ENCODE results near the gene PACRG. TPM values are rescaled to one million over a fixed set of nuclear protein-coding genes. Genes with fewer than 3 reads are reported as not detected.
A peak's percentile ranks its signal among the peaks of the same experiment; 100 is the strongest.

The PACRG gene
- total and polyA plus RNA-seq, 2 of the 13 experiments (the other 11 are each of a cell fraction or from before 2014, with no cell fraction given), result 0.13 TPM; not detected in 1

GRCh38 chr6:163324326-163324687, 596.5 kb downstream of the PACRG start:
- no peak for ATAC-seq
- FAIRE-seq, result peak; percentile 18
- intact Hi-C loops (cut with micrococcal nuclease; ENCODE audit: unreplicated experiment) (no loop called here), in situ Hi-C loops (cut with HindIII; ENCODE audit: extremely low pct_ligation_motif_present, low pct_unique_long_range_greater_than_20kb) (no loop called here)
- Histone ChIP-seq H4K20me1 (ENCODE audit: insufficient read depth, low read length) (no peaks in the 10 kb centered on the region), H3K36me3 (replicated peaks in 1 of 2; ENCODE audit: control insufficient read depth in 1 of 2, insufficient read depth in 2 of 2, low read length in 2 of 2) (no peaks in the 10 kb centered on the region), H3K4me3 (replicated peaks in 1 of 3; ENCODE audit: insufficient read depth in 1 of 3, low read depth in 2 of 3, low read length in 3 of 3) (no peak overlapping the region), H3K9me3 (ENCODE audit: low read length) (peaks cover 7% of the 10 kb centered on the region; the same call in 1 of the 2 replicates), H3K4me1 (ENCODE audit: insufficient read depth, low read length) (peaks cover 14% of the 10 kb centered on the region), H3K9ac (ENCODE audit: insufficient read depth, low read depth, low read length) (no peak overlapping the region), H2AFZ (ENCODE audit: low read length) (no peak overlapping the region), H3K79me2 (ENCODE audit: insufficient read depth, low read length) (no peaks in the 10 kb centered on the region), H3K27ac (ENCODE audit: extremely low read length, insufficient read depth, low read length) (no peak overlapping the region), H3K4me2 (ENCODE audit: low read depth, low read length) (no peak overlapping the region), H3K27me3 (ENCODE audit: control insufficient read depth in 1 of 2, insufficient read depth in 2 of 2, low read length in 2 of 2) (0 out of 5 replicates have a peak, but pooled peaks cover 0 to 2% of the 10 kb centered on the region in 2 experiments)
- CTCF ChIA-PET (ENCODE audit: low intra/inter-chr PET ratio, low total read pairs), result no interaction called here
- POLR2A ChIA-PET, result no interaction called here
- no peak for DNase-seq (ENCODE audit: low spot score)
- BruUV-seq (replicated peaks), result no TSS peak
- 54% methylated on average over 4 of the region's 4 CpGs for WGBS (ENCODE audit: low lambda C conversion rate)
- TF ChIP-seq PAXIP1 (CRISPR knock-in tag; conservative IDR thresholded peaks at IDR 0.05) (no peak), IRX3 (CRISPR knock-in tag; IDR thresholded peaks at IDR 0.05; ENCODE audit: borderline replicate concordance, low read depth) (no peak), ASH2L (IDR thresholded peaks at IDR 0.05; ENCODE audit: insufficient read length, low read depth, low read length) (no peak), NCOA5 (CRISPR knock-in tag; IDR thresholded peaks at IDR 0.05) (no peak), U2AF2 (IDR thresholded peaks at IDR 0.05; ENCODE audit: low read depth, low read length) (no peak), ZNF3 (CRISPR knock-in tag; IDR thresholded peaks at IDR 0.05) (no peak), ZNF496 (CRISPR knock-in tag; IDR thresholded peaks at IDR 0.05; ENCODE audit: insufficient replicate concordance) (no peak), HINFP (CRISPR knock-in tag; IDR thresholded peaks at IDR 0.05; ENCODE audit: low read depth) (no peak), JUN (CRISPR knock-in tag; IDR thresholded peaks at IDR 0.05) (no peak), IKZF5 (CRISPR knock-in tag; IDR thresholded peaks at IDR 0.05) (no peak), ZNF687 (CRISPR knock-in tag; IDR thresholded peaks at IDR 0.05) (no peak)
